Naive thymus-derived CD4-positive, alpha-beta T cell (primary cell): ENCODE results near the gene NRG4. TPM values are rescaled to one million over a fixed set of nuclear protein-coding genes. Genes with fewer than 3 reads are reported as not detected.

ENCODE experiments used
- ATAC-seq: fragments of 150-1000 bp; cut with Tn5 transposase; 2 replicates; pipeline ENCODE4 v1.10.0; 2021; ENCODE audit warnings: mild to moderate bottlenecking, moderate library complexity
- CTCF ChIA-PET: fragments of 350-600 bp; sonication (Branson Sonifier 250); formaldehyde crosslinking; loops from one replicate; lab custom pipeline; 2021; ENCODE audit warnings: antibody characterized with exemption; lab: Charles Lee
- POLR2A ChIA-PET: fragments of 350-600 bp; sonication (Branson Sonifier 250); formaldehyde crosslinking; loops from one replicate; lab custom pipeline; 2021; ENCODE audit warnings: antibody characterized with exemption, inconsistent platforms; lab: Charles Lee
- DNase-seq, 9 donors: peaks; one replicate each; pipeline versions ENCODE4 v3.0.0 to v3.0.0-alpha.2; 2020 to 2022; ENCODE audit warnings: mixed read lengths in 1 of 9
- H3K27ac ChIP-seq: one replicate; pipeline ENCODE4 v1.7.0; 2013; ENCODE audit warnings: mild to moderate bottlenecking, low read depth, low read length, moderate library complexity
- H3K27me3 ChIP-seq, 2 donors: one replicate each; pipeline ENCODE4 v1.7.0; 2013; ENCODE audit warnings: low read length in 2 of 2, mild to moderate bottlenecking in 2 of 2, moderate library complexity in 2 of 2; ENCODE audit not compliant: control insufficient read depth in 2 of 2, insufficient read depth in 2 of 2
- H3K36me3 ChIP-seq, 3 experiments: 1 replicate in 2 of 3; 2 replicates in 1 of 3; pipeline ENCODE4 v1.7.0; 2013; ENCODE audit warnings: low read length in 3 of 3, mild to moderate bottlenecking in 3 of 3, moderate library complexity in 1 of 3; ENCODE audit not compliant: insufficient read depth in 3 of 3, control insufficient read depth in 2 of 3
- H3K4me1 ChIP-seq, 2 donors: one replicate each; pipeline ENCODE4 v1.7.0; 2013; ENCODE audit warnings: low read length in 2 of 2, mild to moderate bottlenecking in 2 of 2, moderate library complexity in 1 of 2; ENCODE audit not compliant: control insufficient read depth in 2 of 2, insufficient read depth in 2 of 2
- H3K4me3 ChIP-seq: 2 replicates; pipeline ENCODE4 v1.7.0; 2013; ENCODE audit warnings: mild to moderate bottlenecking, low read length
- H3K9me3 ChIP-seq, 3 experiments: 1 replicate in 2 of 3; 2 replicates in 1 of 3; pipeline ENCODE4 v1.7.0; 2013; ENCODE audit warnings: low read length in 3 of 3; ENCODE audit not compliant: control insufficient read depth in 2 of 3
- H3K27ac Mint-ChIP-seq, 9 donors: one replicate each; pipeline ENCODE4 v1.8.0; 2020 to 2022; ENCODE audit warnings: mixed read lengths in 9 of 9, mild to moderate bottlenecking in 8 of 9, moderate library complexity in 5 of 9, inconsistent platforms in 2 of 9
- H3K27me3 Mint-ChIP-seq, 5 donors: one replicate each; pipeline ENCODE4 v1.8.0; 2021 to 2022; ENCODE audit warnings: mixed read lengths in 5 of 5, mild to moderate bottlenecking in 1 of 5
- H3K36me3 Mint-ChIP-seq, 5 donors: one replicate each; pipeline ENCODE4 v1.8.0; 2020 to 2022; ENCODE audit warnings: mixed read lengths in 5 of 5, mild to moderate bottlenecking in 3 of 5, inconsistent platforms in 1 of 5
- H3K4me1 Mint-ChIP-seq, 7 donors: one replicate each; pipeline ENCODE4 v1.8.0; 2020 to 2022; ENCODE audit warnings: mixed read lengths in 7 of 7, mild to moderate bottlenecking in 3 of 7, inconsistent platforms in 1 of 7
- H3K4me3 Mint-ChIP-seq, 10 donors: one replicate each; pipeline ENCODE4 v1.8.0; 2020 to 2022; ENCODE audit warnings: mild to moderate bottlenecking in 10 of 10, mixed read lengths in 10 of 10, moderate library complexity in 6 of 10, inconsistent platforms in 2 of 10
- H3K9me3 Mint-ChIP-seq, 11 donors: one replicate each; pipeline ENCODE4 v1.8.0; 2020 to 2022; ENCODE audit warnings: mixed read lengths in 11 of 11, mild to moderate bottlenecking in 4 of 11, inconsistent platforms in 1 of 11, moderate library complexity in 1 of 11
- intact Hi-C, 2 donors: fragments of 100-400 bp; cut with micrococcal nuclease; formaldehyde crosslinking; loops; one replicate each; pipeline ENCODE4 v1.15.1; 2023
- polyA plus RNA-seq, 2 donors: library from polyadenylated mRNA; unstranded; fragments of 300-500 nt; fragmentation: Illumina TruSeq; gene quantifications; one replicate each; pipeline ENCODE4 v1.2.3, GENCODE V29; 2021
- total RNA-seq, 6 experiments: library from RNA in 5 of 6; stranded (reverse) in 5 of 6; gene quantifications; 1 replicate in 5 of 6; 2 replicates in 1 of 6; pipeline ENCODE4 v1.2.3 and lab custom pipeline; 2021 to 2026

NRG4 gene
- total and polyA plus RNA-seq, 7 experiments from 2014 or later = not detected

- no peaks in the 10 kb centered on the region for H3K9me3 Mint-ChIP-seq
- ATAC-seq = no peak
- no peaks in the 10 kb centered on the region for H3K9me3 ChIP-seq
- no peaks in the 10 kb centered on the region for H3K27me3 Mint-ChIP-seq
- no peak overlapping the region for H3K27ac Mint-ChIP-seq
- H3K27ac ChIP-seq = no peak overlapping the region
- DNase-seq = no peak
- ChIA-PET POLR2A (no interaction called here), CTCF (no interaction called here)
- H3K4me3 Mint-ChIP-seq = no peak overlapping the region
- H3K4me1 Mint-ChIP-seq = peaks cover 7 to 30% (median 25%) of the 10 kb centered on the region in 7 donors
- peaks cover 0 to 57% (median 0%) of the 10 kb centered on the region in 3 experiments for H3K36me3 ChIP-seq
- no peak overlapping the region for H3K4me3 ChIP-seq
- peaks cover 16 to 63% (median 51%) of the 10 kb centered on the region in 5 donors for H3K36me3 Mint-ChIP-seq
- no peaks in the 10 kb centered on the region for H3K27me3 ChIP-seq
- peaks cover 0 to 3% of the 10 kb centered on the region in 2 donors for H3K4me1 ChIP-seq
- intact Hi-C loops = no loop called here
These were observed 81.4 kb downstream of the NRG4 start for GRCh38 chr15:75930866-75931265.

- Mint-ChIP-seq H3K27me3 (no peaks in the 10 kb centered on the region), H3K36me3 (peaks cover 16 to 61% (median 48%) of the 10 kb centered on the region in 5 donors), H3K9me3 (no peaks in the 10 kb centered on the region), H3K4me1 (peaks cover 12 to 36% (median 31%) of the 10 kb centered on the region in 7 donors), H3K4me3 (no peak overlapping the region), H3K27ac (peak overlapping the region in 1 of 9 donors; percentile 34)
- DNase-seq (no peak), ATAC-seq (no peak)
- POLR2A ChIA-PET = no interaction called here
- intact Hi-C loops = loop anchor here in 1 of 2 donors (10.0 kb wide), 1 partner anchor 195 kb away; no protein-coding TSS in a partner anchor
- CTCF ChIA-PET = no interaction called here
- peaks cover 0 to 55% (median 0%) of the 10 kb centered on the region in 3 experiments for H3K36me3 ChIP-seq
- H3K27me3 ChIP-seq = no peaks in the 10 kb centered on the region
- H3K4me3 ChIP-seq = no peak overlapping the region
- peaks cover 0 to 3% of the 10 kb centered on the region in 2 donors for H3K4me1 ChIP-seq
- no peaks in the 10 kb centered on the region for H3K9me3 ChIP-seq
- no peak overlapping the region for H3K27ac ChIP-seq
These were observed 82.2 kb downstream of the NRG4 start for GRCh38 chr15:75929799-75930565.

GRCh38 chr15:75928680-75929608 lies 83.3 kb downstream of the NRG4 start:
- no peaks in the 10 kb centered on the region for H3K27me3 Mint-ChIP-seq
- POLR2A ChIA-PET = no interaction called here
- no peaks in the 10 kb centered on the region for H3K9me3 Mint-ChIP-seq
- CTCF ChIA-PET = interaction anchor here (1.1 kb wide), 1 partner anchor 9 kb away, joined by 3 read pairs; no protein-coding TSS in a partner anchor
- intact Hi-C loops = loop anchor here in 1 of 2 donors (10.0 kb wide), 1 partner anchor 194 kb away; no protein-coding TSS in a partner anchor
- Histone ChIP-seq H3K36me3 (peaks cover 0 to 50% (median 0%) of the 10 kb centered on the region in 3 experiments), H3K27ac (no peak overlapping the region), H3K9me3 (no peaks in the 10 kb centered on the region), H3K27me3 (no peaks in the 10 kb centered on the region), H3K4me3 (no peak overlapping the region), H3K4me1 (peaks cover 0 to 3% of the 10 kb centered on the region in 2 donors)
- H3K27ac Mint-ChIP-seq = no peak overlapping the region
- no peak for DNase-seq
- no peak overlapping the region for H3K4me3 Mint-ChIP-seq
- no peak for ATAC-seq
- H3K36me3 Mint-ChIP-seq = peaks cover 16 to 58% (median 41%) of the 10 kb centered on the region in 5 donors
- peaks cover 12 to 41% (median 34%) of the 10 kb centered on the region in 7 donors for H3K4me1 Mint-ChIP-seq

- no peak overlapping the region for H3K27ac ChIP-seq
- H3K36me3 ChIP-seq = peaks cover 0 to 42% (median 0%) of the 10 kb centered on the region in 3 experiments
- Mint-ChIP-seq H3K4me3 (no peak overlapping the region), H3K4me1 (peaks cover 15 to 51% (median 45%) of the 10 kb centered on the region in 7 donors), H3K27ac (peak overlapping the region in 1 of 9 donors; percentile 25), H3K27me3 (no peaks in the 10 kb centered on the region), H3K9me3 (no peaks in the 10 kb centered on the region), H3K36me3 (peaks cover 11 to 56% (median 33%) of the 10 kb centered on the region in 5 donors)
- ATAC-seq (no peak), DNase-seq (no peak)
- no peak overlapping the region for H3K4me3 ChIP-seq
- no peaks in the 10 kb centered on the region for H3K9me3 ChIP-seq
- H3K27me3 ChIP-seq = no peaks in the 10 kb centered on the region
- intact Hi-C loops = loop anchor here in 1 of 2 donors (10.0 kb wide), 1 partner anchor 193 kb away; no protein-coding TSS in a partner anchor
- H3K4me1 ChIP-seq = peaks cover 0 to 3% of the 10 kb centered on the region in 2 donors
- ChIA-PET CTCF (interaction anchor here (0.5 kb wide), 1 partner anchor 14 kb away, joined by 3 read pairs; no protein-coding TSS in a partner anchor), POLR2A (interaction anchor here (0.6 kb wide), 1 partner anchor 13 kb away, joined by 3 read pairs; no protein-coding TSS in a partner anchor)
These were observed 84.6 kb downstream of the NRG4 start for GRCh38 chr15:75927601-75928000.

GRCh38 chr15:75926931-75927330 lies 85.3 kb downstream of the NRG4 start:
- no peaks in the 10 kb centered on the region for H3K27me3 Mint-ChIP-seq
- H3K9me3 Mint-ChIP-seq = no peaks in the 10 kb centered on the region
- POLR2A ChIA-PET = no interaction called here
- Histone ChIP-seq H3K27ac (no peak overlapping the region), H3K4me3 (no peak overlapping the region), H3K4me1 (peaks cover 0 to 3% of the 10 kb centered on the region in 2 donors), H3K27me3 (no peaks in the 10 kb centered on the region), H3K9me3 (no peaks in the 10 kb centered on the region), H3K36me3 (peaks cover 0 to 42% (median 0%) of the 10 kb centered on the region in 3 experiments)
- H3K4me1 Mint-ChIP-seq = peaks cover 22 to 57% (median 51%) of the 10 kb centered on the region in 7 donors
- no peak overlapping the region for H3K4me3 Mint-ChIP-seq
- intact Hi-C loops = loop anchor here in 1 of 2 donors (10.0 kb wide), 1 partner anchor 192 kb away; no protein-coding TSS in a partner anchor
- peak overlapping the region in 2 of 9 donors; percentile 3 to 5 for H3K27ac Mint-ChIP-seq
- ATAC-seq (no peak), DNase-seq (no peak)
- CTCF ChIA-PET = no interaction called here
- peaks cover 16 to 58% (median 29%) of the 10 kb centered on the region in 5 donors for H3K36me3 Mint-ChIP-seq

GRCh38 chr15:75925440-75925839 lies 86.8 kb downstream of the NRG4 start:
- H3K9me3 Mint-ChIP-seq = no peaks in the 10 kb centered on the region
- Histone ChIP-seq H3K4me1 (peaks cover 0 to 2% of the 10 kb centered on the region in 2 donors), H3K9me3 (no peaks in the 10 kb centered on the region), H3K27ac (no peak overlapping the region), H3K4me3 (no peak overlapping the region), H3K27me3 (no peaks in the 10 kb centered on the region), H3K36me3 (peaks cover 0 to 30% (median 0%) of the 10 kb centered on the region in 3 experiments)
- no peak for ATAC-seq
- no peak for DNase-seq
- H3K4me3 Mint-ChIP-seq = no peak overlapping the region
- intact Hi-C loops = loop anchor here in 1 of 2 donors (10.0 kb wide), 1 partner anchor 191 kb away; no protein-coding TSS in a partner anchor
- no peaks in the 10 kb centered on the region for H3K27me3 Mint-ChIP-seq
- ChIA-PET POLR2A (no interaction called here), CTCF (no interaction called here)
- peaks cover 23 to 54% (median 48%) of the 10 kb centered on the region in 7 donors for H3K4me1 Mint-ChIP-seq
- H3K36me3 Mint-ChIP-seq = peaks cover 8 to 51% (median 21%) of the 10 kb centered on the region in 5 donors
- H3K27ac Mint-ChIP-seq = peak overlapping the region in 4 of 9 donors; percentile 22 to 44 (median 30)
